Astrocyte (in vitro differentiated cells and primary cell): ENCODE data around the gene FOSL2. TPM values are rescaled to one million over a fixed set of nuclear protein-coding genes. Genes with fewer than 3 reads are reported as not detected.

Experiments
- DNase-seq: peaks from one replicate; pipeline ENCODE4 v3.0.0-alpha.2; 2010; ENCODE audit warnings: low read depth
- FAIRE-seq: peaks from 2 replicates; lab custom pipeline; 2011; peaks lifted over from hg19 to GRCh38; lab: Jason Lieb, UNC
- H2AFZ ChIP-seq: 2 replicates; pipeline ENCODE4 v1.6.0; 2012; ENCODE audit warnings: low read depth, low read length, inconsistent platforms
- H3K27ac ChIP-seq: 2 replicates; pipeline ENCODE4 v1.5.1; 2011; ENCODE audit warnings: low read depth, low read length, inconsistent platforms
- H3K27me3 ChIP-seq: 2 replicates; pipeline ENCODE4 v1.6.0; 2011; ENCODE audit warnings: low read length, inconsistent platforms; ENCODE audit not compliant: insufficient read depth
- H3K36me3 ChIP-seq: 2 replicates; pipeline ENCODE4 v1.5.1; 2011; ENCODE audit warnings: low read length, inconsistent platforms; ENCODE audit not compliant: insufficient read depth
- H3K4me1 ChIP-seq: 2 replicates; pipeline ENCODE4 v1.5.1; 2011; ENCODE audit warnings: low read length, inconsistent platforms; ENCODE audit not compliant: insufficient read depth
- H3K4me2 ChIP-seq: 2 replicates; pipeline ENCODE4 v1.6.0; 2012; ENCODE audit warnings: low read length, inconsistent platforms
- H3K4me3 ChIP-seq: 2 replicates; pipeline ENCODE4 v1.5.1; 2011; ENCODE audit warnings: low read depth, mild to moderate bottlenecking, low read length, inconsistent platforms; ENCODE audit not compliant: insufficient read depth
- H3K79me2 ChIP-seq: 2 replicates; pipeline ENCODE4 v1.6.0; 2012; ENCODE audit warnings: mild to moderate bottlenecking, low read length, inconsistent platforms; ENCODE audit not compliant: insufficient read depth
- H3K9ac ChIP-seq: 2 replicates; pipeline ENCODE4 v1.6.0; 2012; ENCODE audit warnings: mild to moderate bottlenecking, low read length, inconsistent platforms
- H3K9me3 ChIP-seq: 2 replicates; pipeline ENCODE4 v1.5.1; 2012; ENCODE audit warnings: low read depth, mild to moderate bottlenecking, low read length, inconsistent platforms; ENCODE audit not compliant: insufficient read depth
- H4K20me1 ChIP-seq: 2 replicates; pipeline ENCODE4 v1.6.0; 2012; ENCODE audit warnings: low read length, inconsistent platforms; ENCODE audit not compliant: insufficient read depth
- H3K27ac Mint-ChIP-seq: one replicate; pipeline ENCODE4 v1.8.0; 2021; ENCODE audit warnings: mild to moderate bottlenecking, mixed read lengths; ENCODE audit not compliant: unreplicated experiment
- H3K27me3 Mint-ChIP-seq: one replicate; pipeline ENCODE4 v1.8.0; 2021; ENCODE audit warnings: low read depth, mixed read lengths; ENCODE audit not compliant: unreplicated experiment
- H3K36me3 Mint-ChIP-seq: one replicate; pipeline ENCODE4 v1.8.0; 2021; ENCODE audit warnings: low read depth, mixed read lengths; ENCODE audit not compliant: unreplicated experiment
- H3K4me1 Mint-ChIP-seq: one replicate; pipeline ENCODE4 v1.8.0; 2021; ENCODE audit warnings: low read depth, mixed read lengths; ENCODE audit not compliant: unreplicated experiment
- H3K4me3 Mint-ChIP-seq: one replicate; pipeline ENCODE4 v1.8.0; 2021; ENCODE audit warnings: mild to moderate bottlenecking, moderate library complexity, mixed read lengths; ENCODE audit not compliant: unreplicated experiment
- H3K9me3 Mint-ChIP-seq: one replicate; pipeline ENCODE4 v1.8.0; 2021; ENCODE audit warnings: mild to moderate bottlenecking, mixed read lengths; ENCODE audit not compliant: unreplicated experiment
- CTCF ChIP-seq: IDR thresholded peaks from 2 replicates; pipeline ENCODE4 v1.5.1; 2011; ENCODE audit warnings: low read depth, mild to moderate bottlenecking, inconsistent platforms, low read length, moderate library complexity; ENCODE audit not compliant: insufficient read depth
- EZH2 ChIP-seq: IDR thresholded peaks from 2 replicates; pipeline ENCODE4 v1.6.1; 2012; ENCODE audit warnings: mild to moderate bottlenecking, low read length, inconsistent platforms; ENCODE audit not compliant: insufficient read depth
- total RNA-seq: library from RNA; stranded (reverse); gene quantifications from 2 replicates; pipeline ENCODE4 v1.2.1, GENCODE V29; 2021

The FOSL2 gene
- total RNA-seq, 1 donor from 2014 or later: 158 TPM

- no peak overlapping the region for H2AFZ ChIP-seq
- peaks cover 81% of the 10 kb centered on the region for H4K20me1 ChIP-seq
- peak overlapping the region; percentile 96 for H3K27ac ChIP-seq
- no peaks in the 10 kb centered on the region for H3K9me3 ChIP-seq
- Mint-ChIP-seq H3K4me1 (peaks cover 64% of the 10 kb centered on the region), H3K9me3 (no peaks in the 10 kb centered on the region), H3K27me3 (no peaks in the 10 kb centered on the region), H3K4me3 (peak overlapping the region; percentile 61), H3K27ac (peak overlapping the region; percentile 64), H3K36me3 (peaks cover 44% of the 10 kb centered on the region)
- peak overlapping the region; percentile 71 for H3K4me2 ChIP-seq
- TF ChIP-seq CTCF: no peak
- no peak for TF ChIP-seq EZH2
- H3K27me3 ChIP-seq: no peaks in the 10 kb centered on the region
- no peak overlapping the region for H3K4me3 ChIP-seq
- FAIRE-seq (no peak), DNase-seq (no peak)
- peak overlapping the region; percentile 73 for H3K9ac ChIP-seq
- H3K36me3 ChIP-seq: peaks cover 65% of the 10 kb centered on the region
- H3K79me2 ChIP-seq: peaks cover 84% of the 10 kb centered on the region
- H3K4me1 ChIP-seq: peaks cover 51% of the 10 kb centered on the region
Measured at GRCh38 chr2:28407976-28408690, 15.5 kb downstream of the FOSL2 start.

- Histone ChIP-seq H3K27ac (peak overlapping the region; percentile 96), H3K4me3 (no peak overlapping the region), H2AFZ (no peak overlapping the region), H3K4me1 (peaks cover 53% of the 10 kb centered on the region), H3K9ac (peak overlapping the region; percentile 73), H3K4me2 (peak overlapping the region; percentile 71), H3K36me3 (peaks cover 65% of the 10 kb centered on the region), H3K27me3 (no peaks in the 10 kb centered on the region), H3K79me2 (peaks cover 84% of the 10 kb centered on the region), H3K9me3 (no peaks in the 10 kb centered on the region), H4K20me1 (peaks cover 81% of the 10 kb centered on the region)
- peaks cover 58% of the 10 kb centered on the region for H3K4me1 Mint-ChIP-seq
- DNase-seq (peak; percentile 97), FAIRE-seq (peak; percentile 73)
- no peaks in the 10 kb centered on the region for H3K27me3 Mint-ChIP-seq
- H3K9me3 Mint-ChIP-seq: no peaks in the 10 kb centered on the region
- peak overlapping the region; percentile 61 for H3K4me3 Mint-ChIP-seq
- peaks cover 40% of the 10 kb centered on the region for H3K36me3 Mint-ChIP-seq
- peak overlapping the region; percentile 64 for H3K27ac Mint-ChIP-seq
- TF ChIP-seq EZH2 (no peak), CTCF (no peak)
Measured at GRCh38 chr2:28408764-28409599, 16.3 kb downstream of the FOSL2 start.
